IPS-NIHi11 (cell line): ENCODE data around the gene ZNF700.
"Not testable (repeated sequence)": the region's sequence is repeated elsewhere in the genome, so short reads cannot be mapped to it uniquely, and the experiment has no call there.

Experiments used
- DNase-seq: peaks from one replicate; pipeline ENCODE4 v3.0.0; 2012; ENCODE audit warnings: mixed read lengths, low spot score

The ZNF700 gene

GRCh38 chr19:11924886-11925650 is at the start of gene ZNF700:
ZNF700 (plus strand) TSS chr19:11925107; CDS start chr19:11925211, 104 bp downstream.
- DNase-seq, result peak; percentile 92

GRCh38 chr19:11879687-11880266 is 45.1 kb upstream of the ZNF700 start:
- peak; percentile 36 for DNase-seq

GRCh38 chr19:11880598-11880997 is 44.3 kb upstream of the ZNF700 start:
- no peak for DNase-seq

GRCh38 chr19:11881151-11881800 is 43.6 kb upstream of the ZNF700 start:
- peak; percentile 78 for DNase-seq

GRCh38 chr19:11882606-11883005 is 42.3 kb upstream of the ZNF700 start:
- no peak for DNase-seq

- DNase-seq, result peak; percentile 19
Observed at GRCh38 chr19:11887234-11887610, 37.7 kb upstream of the ZNF700 start.

- peak; percentile 93 for DNase-seq
Observed at GRCh38 chr19:11887611-11888531, 37.0 kb upstream of the ZNF700 start, which contains the start of gene ZNF69. ZNF69 (plus strand) TSS chr19:11887782; CDS start chr19:11887924, 142 bp downstream.

GRCh38 chr19:11889901-11890300 is 35.0 kb upstream of the ZNF700 start:
- DNase-seq, result not testable (repeated sequence)

- no peak for DNase-seq
Observed at GRCh38 chr19:11890634-11891033, 34.3 kb upstream of the ZNF700 start.

- DNase-seq, result no peak
Observed at GRCh38 chr19:11894851-11895250, 30.1 kb upstream of the ZNF700 start.

- DNase-seq, result no peak
Observed at GRCh38 chr19:11902228-11902627, 22.7 kb upstream of the ZNF700 start.

GRCh38 chr19:11905928-11906327 is 19.0 kb upstream of the ZNF700 start:
- DNase-seq, result no peak

GRCh38 chr19:11911937-11912336 is 13.0 kb upstream of the ZNF700 start:
- not testable (repeated sequence) for DNase-seq

- not testable (repeated sequence) for DNase-seq
Observed at GRCh38 chr19:11914417-11915051, 10.4 kb upstream of the ZNF700 start.

- no peak for DNase-seq
Observed at GRCh38 chr19:11921852-11922495, 2.9 kb upstream of the ZNF700 start.

GRCh38 chr19:11925651-11926187 is 812 bp downstream of the ZNF700 start:
- not testable (repeated sequence) for DNase-seq

GRCh38 chr19:11927227-11927626 is 2.3 kb downstream of the ZNF700 start:
- DNase-seq, result no peak

GRCh38 chr19:11931051-11931450 is 6.1 kb downstream of the ZNF700 start:
- DNase-seq, result no peak

GRCh38 chr19:11931513-11931912 is 6.6 kb downstream of the ZNF700 start:
- no peak for DNase-seq

- DNase-seq, result not testable (repeated sequence)
Observed at GRCh38 chr19:11935829-11936228, 10.9 kb downstream of the ZNF700 start.

GRCh38 chr19:11938383-11938782 is 13.5 kb downstream of the ZNF700 start:
- DNase-seq, result not testable (repeated sequence)
